ENCODE measurements around the gene SLC25A13.

The SLC25A13 gene

DNA sequence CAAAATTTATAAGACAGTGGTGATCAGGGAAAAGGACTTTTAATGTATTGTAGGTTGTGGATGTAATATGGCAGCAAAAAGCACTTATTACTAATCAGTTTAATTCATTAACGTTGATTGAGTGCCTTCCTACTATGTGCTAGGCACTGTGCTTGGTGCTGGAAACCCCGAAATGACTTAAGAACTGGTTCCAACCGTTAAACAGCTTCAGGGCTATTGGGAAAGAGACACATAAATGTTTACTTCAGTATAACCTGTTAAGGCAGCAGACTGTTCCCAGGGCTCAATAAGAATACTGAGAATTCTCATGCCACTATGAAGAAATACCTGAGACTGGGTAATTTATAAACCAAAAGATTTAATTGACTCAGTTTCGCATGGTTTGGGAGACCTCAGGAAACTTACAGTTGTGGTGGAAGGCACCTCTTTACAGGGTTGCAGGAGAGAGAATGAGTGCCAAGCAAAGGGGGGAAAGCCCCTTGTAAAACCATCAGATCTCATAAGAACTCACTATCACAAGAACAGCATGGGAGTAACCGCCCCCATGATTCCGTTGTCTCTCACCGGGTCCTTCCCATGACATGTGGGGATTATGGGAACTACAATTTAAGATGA lies 1.1 kb upstream of the SLC25A13 start:
- no peak for DNase-seq

DNA sequence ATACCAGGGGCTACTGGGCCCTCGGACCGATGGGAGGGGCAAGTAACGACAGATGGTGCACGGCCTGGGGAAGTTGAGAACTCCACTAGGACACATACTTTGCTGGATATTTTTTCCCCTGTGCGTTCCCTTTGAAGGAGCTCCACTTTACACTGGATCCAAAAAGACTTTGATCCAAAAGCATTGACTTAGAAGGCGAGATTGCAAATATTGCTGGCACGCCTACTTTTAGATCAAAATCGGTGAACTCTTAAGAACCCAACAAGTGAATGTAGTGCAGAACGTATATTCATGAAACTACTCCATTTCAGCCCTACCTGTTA lies 436 bp upstream of the SLC25A13 start:
- DNase-seq = no peak

GRCh38 chr7:96321031-96321657 lies 754 bp downstream of the SLC25A13 start:
- no peak for DNase-seq

DNA sequence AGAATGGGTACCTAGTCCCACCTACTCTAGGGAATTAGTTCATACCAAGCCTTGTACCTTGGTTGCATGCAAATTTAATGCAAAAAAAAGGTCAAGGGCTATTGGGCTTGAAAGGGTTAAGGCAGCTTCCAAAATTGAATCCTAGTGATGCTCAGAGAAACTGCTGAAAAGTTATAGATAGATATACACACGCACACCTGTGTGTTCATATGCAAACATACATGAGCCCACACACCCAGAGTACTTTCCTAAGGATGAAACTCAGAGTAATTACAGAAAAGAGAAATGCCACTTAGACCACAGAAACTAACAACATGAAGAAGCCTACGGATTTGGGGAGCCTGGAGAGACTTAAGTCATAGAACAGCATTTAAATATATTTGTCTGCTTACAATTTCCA lies 1.5 kb downstream of the SLC25A13 start:
- DNase-seq = no peak

DNA sequence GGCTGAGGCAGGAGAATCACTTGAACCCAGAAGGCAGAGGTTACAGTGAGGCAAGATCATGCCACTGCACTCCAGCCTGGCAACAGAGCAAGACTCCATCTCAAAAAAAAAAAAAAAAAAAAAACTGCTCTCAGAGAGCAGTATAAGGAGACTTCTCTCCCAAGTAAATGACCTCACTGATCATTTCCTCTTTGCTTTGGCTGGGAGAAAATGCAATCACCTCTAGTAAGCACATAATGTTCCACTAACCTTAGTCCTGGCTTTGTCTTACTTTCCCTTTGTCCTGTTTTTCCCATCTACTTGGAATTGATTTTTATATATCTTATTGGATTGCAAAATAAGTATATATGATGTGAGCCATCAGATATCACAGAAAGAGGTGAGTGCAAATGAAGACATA lies 2.5 kb downstream of the SLC25A13 start:
- no peak for DNase-seq

DNA sequence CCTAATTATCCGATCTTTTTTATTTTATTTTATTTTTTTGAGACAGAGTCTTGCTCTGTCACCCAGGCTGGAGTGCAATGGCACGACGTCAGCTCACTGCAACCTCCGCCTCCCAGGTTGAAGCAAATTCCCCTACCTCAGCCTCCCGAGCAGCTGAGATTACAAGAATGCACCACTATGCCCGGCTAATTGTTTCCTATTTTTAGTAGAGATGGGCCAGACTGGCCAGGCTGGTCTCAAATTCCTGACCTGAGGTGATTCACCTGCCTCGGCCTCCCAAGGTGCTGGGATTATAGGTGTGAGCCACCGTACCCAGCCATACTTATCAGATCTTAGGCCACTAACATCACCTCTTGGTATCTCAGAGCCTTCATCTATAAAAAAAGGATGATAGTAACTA lies 4.9 kb downstream of the SLC25A13 start:
- DNase-seq = no peak

- no peak for DNase-seq
Observed at GRCh38 chr7:96315125-96315512, 6.8 kb downstream of the SLC25A13 start.

DNA sequence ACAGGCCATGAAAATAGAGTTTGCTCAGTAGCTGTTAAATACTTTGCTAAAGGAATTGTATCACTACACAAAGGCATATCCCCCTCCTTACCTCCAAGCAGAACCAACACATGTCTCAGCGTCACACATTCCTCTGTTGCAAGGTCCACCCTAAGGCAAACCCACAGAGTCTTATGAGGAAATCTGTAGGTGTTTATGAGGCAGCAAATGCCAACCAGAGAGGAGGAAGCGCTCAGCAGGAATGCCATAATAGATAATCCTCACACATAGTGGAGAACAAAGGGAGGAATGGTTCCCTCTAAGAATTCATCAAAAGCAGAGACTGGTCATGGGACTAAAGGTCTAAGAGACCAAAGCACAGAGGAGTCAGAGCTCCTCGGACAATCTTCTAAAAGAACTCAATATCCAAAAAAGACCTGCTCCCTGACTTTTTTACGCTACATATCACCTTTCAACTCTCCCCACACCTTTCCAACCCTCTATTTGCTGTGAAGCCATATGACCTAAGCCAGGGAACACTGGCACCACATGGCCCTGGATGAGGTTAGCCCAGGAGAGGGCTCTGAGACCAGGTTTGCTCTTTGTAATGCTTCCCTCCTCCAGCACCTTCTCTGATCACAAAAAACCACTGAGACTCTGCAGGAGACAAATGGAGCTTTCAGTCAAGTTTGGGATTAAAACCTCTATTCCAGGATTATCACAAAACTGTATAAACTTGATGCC lies 7.3 kb downstream of the SLC25A13 start:
- no peak for DNase-seq

GRCh38 chr7:96313940-96314339 lies 8.0 kb downstream of the SLC25A13 start:
- DNase-seq = no peak

GRCh38 chr7:96312502-96312901 lies 9.4 kb downstream of the SLC25A13 start:
- no peak for DNase-seq

GRCh38 chr7:96311967-96312366 lies 9.9 kb downstream of the SLC25A13 start:
- DNase-seq = no peak

- DNase-seq = no peak
Observed at GRCh38 chr7:96310110-96310509, 11.8 kb downstream of the SLC25A13 start.

GRCh38 chr7:96308950-96309263 lies 13.0 kb downstream of the SLC25A13 start:
- DNase-seq = no peak

- no peak for DNase-seq
Observed at GRCh38 chr7:96308253-96308949, 13.5 kb downstream of the SLC25A13 start.

GRCh38 chr7:96306385-96307125 lies 15.3 kb downstream of the SLC25A13 start:
- DNase-seq = no peak

DNA sequence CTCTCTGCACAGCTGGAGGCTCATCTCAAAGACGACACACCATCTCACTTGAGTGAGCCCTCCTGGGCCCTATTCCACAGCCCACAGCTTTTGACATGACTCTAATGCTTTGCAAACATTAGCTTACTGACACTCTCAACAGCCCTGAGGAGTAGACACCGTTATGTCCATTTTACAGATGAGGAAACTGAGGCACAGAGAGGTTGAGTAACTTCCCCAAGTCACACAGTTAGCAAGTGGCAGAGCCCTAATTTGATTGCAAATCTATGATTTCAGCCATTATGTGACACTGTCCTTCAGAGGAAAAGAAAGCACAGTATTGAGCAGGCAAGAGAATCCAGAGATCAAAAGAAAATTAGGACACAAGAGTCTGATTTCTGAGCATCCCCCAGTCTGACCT lies 16.0 kb downstream of the SLC25A13 start:
- no peak for DNase-seq

GRCh38 chr7:96304573-96304972 lies 17.3 kb downstream of the SLC25A13 start:
- DNase-seq = no peak

DNA sequence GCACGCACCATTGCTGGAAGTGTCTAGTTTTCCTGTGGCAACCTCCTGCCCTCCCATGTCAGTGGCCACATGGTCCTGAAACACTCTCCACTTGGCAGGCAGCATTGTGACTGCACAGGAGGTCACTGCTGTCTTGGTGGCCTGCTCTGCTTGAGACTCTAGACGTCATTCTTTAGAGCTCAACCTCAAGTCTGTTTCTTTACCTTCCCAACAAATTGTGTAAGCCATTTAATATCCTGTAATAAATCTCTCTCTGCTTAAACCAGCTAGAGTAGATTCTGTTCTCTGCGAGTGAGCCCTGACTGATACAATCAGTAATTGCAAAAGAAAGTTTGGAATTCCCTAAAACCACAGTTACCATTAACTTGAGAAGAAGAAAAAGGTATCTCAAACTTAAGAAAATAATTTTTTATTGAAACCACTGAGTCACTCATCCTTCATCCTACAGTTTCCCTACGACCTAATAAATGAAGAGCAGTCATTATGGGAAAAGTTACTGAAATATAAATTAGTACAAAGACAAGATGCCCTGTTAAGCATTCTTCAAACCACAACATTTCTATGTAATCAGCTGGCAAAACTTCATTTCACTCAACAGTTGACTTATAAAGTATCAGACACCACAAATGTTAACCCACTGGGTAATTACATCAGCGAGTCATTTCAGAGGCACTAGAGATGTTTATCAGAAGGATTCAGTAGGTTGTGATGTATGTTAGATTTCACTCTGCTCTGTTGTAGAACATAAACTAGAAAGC lies 18.0 kb downstream of the SLC25A13 start:
- no peak for DNase-seq

GRCh38 chr7:96303105-96303685 lies 18.7 kb downstream of the SLC25A13 start:
- DNase-seq = no peak

- DNase-seq = no peak
Observed at GRCh38 chr7:96300986-96301385, 20.9 kb downstream of the SLC25A13 start.

DNA sequence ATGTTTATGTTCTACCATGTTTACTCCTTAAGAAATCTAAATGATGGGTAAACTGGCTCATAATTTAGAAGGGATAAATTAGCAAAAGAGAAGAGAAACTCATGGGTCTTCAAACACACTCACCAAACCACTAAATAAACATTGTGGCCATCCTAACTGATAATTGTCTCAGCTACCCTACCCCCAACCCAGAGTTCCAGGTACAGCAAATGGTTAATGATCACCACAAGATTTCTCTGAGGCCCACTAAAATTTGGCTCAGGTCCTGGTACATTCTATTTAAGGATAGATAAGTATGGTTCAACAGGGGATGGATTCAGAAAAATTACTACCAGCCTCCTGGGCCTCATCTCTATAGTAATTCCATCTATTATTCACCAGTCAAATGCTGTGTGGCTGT lies 21.4 kb downstream of the SLC25A13 start:
- DNase-seq = no peak

- DNase-seq = no peak
Observed at GRCh38 chr7:96299496-96299895, 22.4 kb downstream of the SLC25A13 start.
